ENCODE results near the gene GSTM2. TPM values are rescaled to one million over a fixed set of nuclear protein-coding genes. Genes with fewer than 3 reads are reported as not detected.
"Not testable (repeated sequence)": the region's sequence is repeated elsewhere in the genome, so short reads cannot be mapped to it uniquely, and the experiment has no call there.

GSTM2 gene
- total and polyA plus RNA-seq, 3 donors from 2014 or later: 68.0 to 131 (median 83.2) TPM

GRCh38 chr1:109677459-109677858 is 9.6 kb downstream of the GSTM2 start:
- Histone ChIP-seq H3K27me3 (no peaks in the 10 kb centered on the region), H3K36me3 (ENCODE audit: low read depth, missing control alignments) (no peaks in the 10 kb centered on the region), H3K27ac (no peak overlapping the region), H3K4me3 (no peak overlapping the region), H3K4me1 (no peaks in the 10 kb centered on the region), H3K9me3 (no peaks in the 10 kb centered on the region)
- intact Hi-C loops (cut with DNase I; ENCODE audit: low total_unique reads): no loop called here
- no peak for DNase-seq
- WGBS, 2 donors: 80 to 85% methylated on average over 3 of the region's 3 CpGs
- no peak for TF ChIP-seq POLR2A (IDR thresholded peaks at IDR 0.05)

DNA sequence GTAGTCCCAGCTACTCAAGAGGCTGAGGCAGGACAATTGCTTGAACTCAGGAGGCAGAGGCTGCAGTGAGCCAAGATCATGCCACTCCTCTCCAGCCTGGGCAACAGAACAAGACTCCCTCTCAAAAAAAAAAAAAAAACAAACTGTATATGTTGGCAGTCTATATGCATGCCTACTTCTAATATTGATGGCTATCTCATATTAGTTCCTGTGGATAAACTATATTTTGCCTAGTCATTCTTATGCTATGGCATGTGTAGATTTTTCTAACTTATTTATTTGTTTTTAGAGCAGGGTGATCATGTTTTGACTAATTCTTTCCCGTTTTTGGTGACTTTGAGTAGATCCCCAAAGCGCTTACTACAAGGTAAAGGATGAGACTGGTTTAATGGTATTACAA is 10.8 kb downstream of the GSTM2 start:
- intact Hi-C loops (cut with DNase I; ENCODE audit: low total_unique reads); H3K27me3 ChIP-seq; H3K4me1 ChIP-seq; H3K9me3 ChIP-seq; DNase-seq; H3K27ac ChIP-seq; H3K4me3 ChIP-seq; H3K36me3 ChIP-seq (ENCODE audit: low read depth, missing control alignments): not testable (repeated sequence)
- 86 to 93% methylated on average over 2 of the region's 2 CpGs for WGBS, 2 donors

DNA sequence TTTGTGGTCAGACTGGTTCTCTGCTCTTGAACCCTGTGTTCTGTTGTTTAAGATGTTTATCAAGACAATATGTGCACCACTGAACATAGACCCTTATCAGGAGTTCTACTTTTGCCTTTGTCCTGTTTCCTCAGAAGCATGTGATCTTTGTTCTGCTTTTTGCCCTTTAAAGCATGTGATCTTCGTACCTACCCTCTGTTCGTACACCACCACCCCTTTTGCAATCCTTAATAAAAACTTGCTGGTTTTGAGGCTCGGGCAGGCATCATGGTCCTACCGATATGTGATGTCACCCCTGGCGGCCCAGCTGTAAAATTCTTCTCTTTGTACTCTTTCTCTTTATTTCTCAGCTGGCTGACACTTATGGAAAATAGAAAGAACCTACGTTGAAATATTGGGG is 16.9 kb downstream of the GSTM2 start:
- intact Hi-C loops (cut with DNase I; ENCODE audit: low total_unique reads); H3K9me3 ChIP-seq; DNase-seq; H3K36me3 ChIP-seq (ENCODE audit: low read depth, missing control alignments); H3K27me3 ChIP-seq; H3K4me3 ChIP-seq; H3K27ac ChIP-seq; H3K4me1 ChIP-seq: not testable (repeated sequence)
- WGBS, 2 donors: no CpG with 5 or more reads among the region's 6 CpGs

- WGBS, 2 donors: no CpG with 5 or more reads among the region's 1 CpG
Measured at GRCh38 chr1:109685399-109685798, 17.5 kb downstream of the GSTM2 start.

DNA sequence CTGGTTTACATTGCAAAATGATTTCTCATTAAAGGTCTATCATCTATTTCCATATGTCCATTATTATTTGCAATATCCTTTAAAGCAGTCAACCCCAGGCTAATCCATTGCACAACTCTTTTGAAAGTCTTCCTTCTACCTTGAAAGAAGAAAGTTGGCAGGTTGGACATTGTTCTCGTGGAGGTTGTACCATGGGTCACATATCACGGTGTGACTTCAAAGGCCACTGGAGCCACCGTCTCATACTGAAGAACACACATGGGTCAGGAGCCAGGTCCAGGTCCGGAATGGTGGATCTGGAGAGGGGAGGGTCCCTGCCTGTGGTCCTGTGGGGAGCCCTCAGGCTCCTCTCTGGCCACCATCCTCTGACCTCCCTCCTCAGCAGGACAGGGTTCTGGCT is 18.0 kb downstream of the GSTM2 start:
- intact Hi-C loops (cut with DNase I; ENCODE audit: low total_unique reads); H3K4me3 ChIP-seq; H3K4me1 ChIP-seq; H3K36me3 ChIP-seq (ENCODE audit: low read depth, missing control alignments); H3K9me3 ChIP-seq; H3K27me3 ChIP-seq; DNase-seq; H3K27ac ChIP-seq: not testable (repeated sequence)
- WGBS, 2 donors: no CpG with 5 or more reads among the region's 4 CpGs

More at GRCh38 chr1:109685399-109685798, 17.5 kb downstream of the GSTM2 start:
- H3K27me3 ChIP-seq; intact Hi-C loops (cut with DNase I; ENCODE audit: low total_unique reads); DNase-seq; H3K9me3 ChIP-seq; H3K36me3 ChIP-seq (ENCODE audit: low read depth, missing control alignments); H3K4me3 ChIP-seq; H3K27ac ChIP-seq; H3K4me1 ChIP-seq: not testable (repeated sequence)

DNA sequence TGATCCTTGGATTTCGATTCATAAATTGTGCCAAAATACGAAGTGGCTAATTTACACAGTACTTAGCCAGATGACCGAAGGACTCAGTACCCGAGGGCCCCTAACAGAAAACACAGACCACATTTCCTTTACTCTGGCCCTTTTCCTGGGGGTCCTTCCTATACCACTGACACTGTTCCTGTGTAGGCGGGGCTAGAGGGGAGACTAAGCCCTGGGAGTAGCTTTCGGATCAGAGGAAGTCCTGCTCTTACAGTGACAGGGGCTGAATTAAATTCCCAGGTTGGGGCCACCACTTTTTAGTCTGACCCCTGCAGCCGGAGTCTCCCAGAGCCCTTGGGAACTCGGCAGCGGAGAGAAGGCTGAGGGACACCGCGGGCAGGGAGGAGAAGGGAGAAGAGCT is 19.3 kb downstream of the GSTM2 start:
- H3K4me3 ChIP-seq; intact Hi-C loops (cut with DNase I; ENCODE audit: low total_unique reads); H3K27me3 ChIP-seq; DNase-seq; H3K4me1 ChIP-seq; H3K9me3 ChIP-seq; H3K27ac ChIP-seq; H3K36me3 ChIP-seq (ENCODE audit: low read depth, missing control alignments): not testable (repeated sequence)
- 57% methylated on average over 4 of the region's 11 CpGs; no CpG with 5 or more reads in 1 of the 2 donors for WGBS, 2 donors

- Histone ChIP-seq H3K27me3 (no peaks in the 10 kb centered on the region), H3K36me3 (ENCODE audit: low read depth, missing control alignments) (no peaks in the 10 kb centered on the region), H3K4me1 (no peaks in the 10 kb centered on the region), H3K27ac (no peak within 1 kb of the TSS), H3K4me3 (no peak within 1 kb of the TSS), H3K9me3 (no peaks in the 10 kb centered on the region)
- DNase-seq: no peak
- no CpG with 5 or more reads among the region's 46 CpGs for WGBS, 2 donors
- no peak for TF ChIP-seq POLR2A (IDR thresholded peaks at IDR 0.05)
- TF ChIP-seq CTCF (IDR thresholded peaks at IDR 0.05): no peak
- intact Hi-C loops (cut with DNase I; ENCODE audit: low total_unique reads): no loop called here
Measured at GRCh38 chr1:109687641-109688499, 20.0 kb downstream of the GSTM2 start, which contains the start of gene GSTM1. Gene GSTM1, plus strand, starts transcription at chr1:109687817. Its CDS starts 57 bp downstream, at chr1:109687874.

Data from testis (tissue), 3 donors.